ENCODE results near the gene ZNF804B.

DNA sequence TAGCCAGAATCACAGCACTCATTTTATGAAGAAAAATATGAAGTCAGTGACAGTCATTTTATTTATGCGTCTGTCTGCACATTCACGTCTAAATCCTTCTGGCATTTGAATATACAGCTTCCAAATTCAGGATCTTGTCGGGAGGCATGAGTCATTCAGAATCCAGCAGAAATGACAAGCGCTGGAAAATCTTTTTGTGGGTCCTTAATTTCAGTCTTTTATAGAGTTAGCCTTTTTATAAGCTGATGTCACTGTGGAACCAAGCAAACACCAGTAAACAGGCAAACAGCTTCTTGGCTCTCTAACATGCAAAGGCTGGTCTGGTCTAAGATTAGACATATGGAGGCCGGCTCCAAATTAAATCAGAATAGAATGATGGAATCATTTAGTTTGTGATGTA, 424.2 kb downstream of the ZNF804B start:
- TF ChIP-seq, protein P1, sequence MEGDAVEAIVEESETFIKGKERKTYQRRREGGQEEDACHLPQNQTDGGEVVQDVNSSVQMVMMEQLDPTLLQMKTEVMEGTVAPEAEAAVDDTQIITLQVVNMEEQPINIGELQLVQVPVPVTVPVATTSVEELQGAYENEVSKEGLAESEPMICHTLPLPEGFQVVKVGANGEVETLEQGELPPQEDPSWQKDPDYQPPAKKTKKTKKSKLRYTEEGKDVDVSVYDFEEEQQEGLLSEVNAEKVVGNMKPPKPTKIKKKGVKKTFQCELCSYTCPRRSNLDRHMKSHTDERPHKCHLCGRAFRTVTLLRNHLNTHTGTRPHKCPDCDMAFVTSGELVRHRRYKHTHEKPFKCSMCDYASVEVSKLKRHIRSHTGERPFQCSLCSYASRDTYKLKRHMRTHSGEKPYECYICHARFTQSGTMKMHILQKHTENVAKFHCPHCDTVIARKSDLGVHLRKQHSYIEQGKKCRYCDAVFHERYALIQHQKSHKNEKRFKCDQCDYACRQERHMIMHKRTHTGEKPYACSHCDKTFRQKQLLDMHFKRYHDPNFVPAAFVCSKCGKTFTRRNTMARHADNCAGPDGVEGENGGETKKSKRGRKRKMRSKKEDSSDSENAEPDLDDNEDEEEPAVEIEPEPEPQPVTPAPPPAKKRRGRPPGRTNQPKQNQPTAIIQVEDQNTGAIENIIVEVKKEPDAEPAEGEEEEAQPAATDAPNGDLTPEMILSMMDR (IDR thresholded peaks at IDR 0.05), result no peak
- no peak for TF ChIP-seq POLR2A (IDR thresholded peaks at IDR 0.05)

All from breast epithelium (tissue), 3 donors.